Adipocyte (in vitro differentiated cells): ENCODE results near the gene PROX2.

Experiments used
- DNase-seq: peaks from one replicate; pipeline ENCODE4 v3.0.0-alpha.2; 2015; ENCODE audit warnings: low read depth
- H3K27me3 ChIP-seq: replicated peaks from 2 replicates; pipeline ENCODE4 v1.7.0; 2013; ENCODE audit warnings: mild to moderate bottlenecking, low read length, moderate library complexity; ENCODE audit not compliant: control insufficient read depth, insufficient read depth
- H3K36me3 ChIP-seq: 2 replicates; pipeline ENCODE4 v1.7.0; 2013; ENCODE audit warnings: low read length, mild to moderate bottlenecking, moderate library complexity; ENCODE audit not compliant: control insufficient read depth, insufficient read depth, severe bottlenecking
- H3K4me1 ChIP-seq: 2 replicates; pipeline ENCODE4 v1.7.0; 2013; ENCODE audit warnings: mild to moderate bottlenecking, low read length, moderate library complexity; ENCODE audit not compliant: control insufficient read depth, insufficient read depth
- H3K4me3 ChIP-seq: 2 replicates; pipeline ENCODE4 v1.7.0; 2013; ENCODE audit warnings: mild to moderate bottlenecking, low read length, moderate library complexity
- H3K9ac ChIP-seq: 2 replicates; pipeline ENCODE4 v1.7.0; 2013; ENCODE audit warnings: mild to moderate bottlenecking, low read length, moderate library complexity
- H3K9me3 ChIP-seq: 2 replicates; pipeline ENCODE4 v1.7.0; 2013; ENCODE audit warnings: mild to moderate bottlenecking, low read length, moderate library complexity; ENCODE audit not compliant: control insufficient read depth

Gene PROX2

GRCh38 chr14:74868739-74869138 is 7.2 kb downstream of the PROX2 start:
- DNase-seq = no peak
- Histone ChIP-seq H3K36me3 (no peaks in the 10 kb centered on the region), H3K9me3 (no peaks in the 10 kb centered on the region), H3K27me3 (no peaks in the 10 kb centered on the region), H3K4me1 (peaks cover 4% of the 10 kb centered on the region), H3K4me3 (no peak overlapping the region), H3K9ac (no peak overlapping the region)

DNA sequence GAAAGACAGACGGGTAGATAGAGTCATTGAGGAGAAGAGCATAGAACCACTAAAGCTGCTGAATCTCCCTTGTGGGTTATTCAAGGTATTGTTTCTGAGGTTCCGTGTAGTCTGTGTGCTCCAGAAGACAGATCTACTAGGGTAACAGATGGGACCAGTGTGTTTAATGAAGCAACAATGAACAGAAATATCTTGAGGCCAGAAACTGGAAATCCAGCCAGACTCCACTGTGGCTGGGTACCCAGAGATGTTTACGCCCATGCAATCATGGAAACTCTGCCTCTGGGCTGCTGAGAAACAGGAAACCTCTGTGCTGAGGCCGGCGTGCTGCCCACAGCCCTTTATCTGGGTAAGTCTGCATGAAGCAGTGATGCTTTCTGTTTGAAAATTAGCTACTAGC is 8.3 kb downstream of the PROX2 start:
- H3K4me3 ChIP-seq = no peak overlapping the region
- no peaks in the 10 kb centered on the region for H3K9me3 ChIP-seq

DNA sequence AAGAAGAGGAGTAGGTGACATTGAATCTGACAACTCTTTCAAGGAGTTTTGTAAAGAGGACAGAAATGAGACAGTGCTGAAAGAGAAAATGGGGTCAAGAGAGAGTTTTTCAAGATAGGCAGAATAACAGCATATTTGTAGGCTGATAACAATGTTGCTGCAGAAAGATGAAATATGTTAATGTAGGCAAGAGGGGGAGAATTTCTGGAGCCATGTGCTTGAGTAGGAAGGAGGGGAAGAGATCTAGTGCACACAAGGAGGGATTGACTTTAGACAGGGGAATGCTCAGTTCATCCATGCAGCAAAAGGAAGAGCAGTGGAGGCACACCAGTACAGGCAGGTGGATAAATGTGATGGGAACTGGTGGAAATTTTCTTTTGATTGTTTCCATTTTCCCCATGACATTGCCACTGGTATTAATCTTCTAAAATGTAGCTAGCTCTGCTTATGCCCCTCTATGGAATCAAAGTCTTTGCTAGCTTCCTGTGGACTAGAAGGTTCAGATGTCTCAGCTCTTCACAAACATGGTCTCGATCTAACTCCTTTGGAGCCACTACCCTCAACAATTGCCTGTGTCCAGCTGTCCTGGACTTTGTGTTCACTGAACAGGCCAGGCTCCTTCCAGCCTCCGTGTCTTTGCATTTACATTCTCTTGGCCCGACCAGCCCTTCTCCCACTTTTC is 9.1 kb downstream of the PROX2 start:
- no peak for DNase-seq
- Histone ChIP-seq H3K27me3 (no peaks in the 10 kb centered on the region), H3K9me3 (no peaks in the 10 kb centered on the region)

More for the DNA sequence above, 8.3 kb downstream of the PROX2 start:
- Histone ChIP-seq H3K4me1 (peaks cover 4% of the 10 kb centered on the region), H3K27me3 (no peaks in the 10 kb centered on the region), H3K36me3 (no peaks in the 10 kb centered on the region), H3K9ac (no peak overlapping the region)
- peak; percentile 82 for DNase-seq

GRCh38 chr14:74865156-74865555 is 10.8 kb downstream of the PROX2 start:
- no peak for DNase-seq
- Histone ChIP-seq H3K4me3 (no peak overlapping the region), H3K9ac (no peak overlapping the region), H3K9me3 (no peaks in the 10 kb centered on the region), H3K27me3 (no peaks in the 10 kb centered on the region), H3K36me3 (no peaks in the 10 kb centered on the region), H3K4me1 (peaks cover 11% of the 10 kb centered on the region)

More for the DNA sequence above, 9.1 kb downstream of the PROX2 start:
- H3K4me3 ChIP-seq = no peak overlapping the region
- no peak overlapping the region for H3K9ac ChIP-seq
- no peaks in the 10 kb centered on the region for H3K36me3 ChIP-seq
- H3K4me1 ChIP-seq = peaks cover 4% of the 10 kb centered on the region

- Histone ChIP-seq H3K27me3 (no peaks in the 10 kb centered on the region), H3K36me3 (no peaks in the 10 kb centered on the region), H3K9me3 (no peaks in the 10 kb centered on the region), H3K9ac (no peak overlapping the region), H3K4me3 (no peak overlapping the region), H3K4me1 (peaks cover 15% of the 10 kb centered on the region)
- no peak for DNase-seq
Observed at GRCh38 chr14:74864198-74864597, 11.7 kb downstream of the PROX2 start.

DNA sequence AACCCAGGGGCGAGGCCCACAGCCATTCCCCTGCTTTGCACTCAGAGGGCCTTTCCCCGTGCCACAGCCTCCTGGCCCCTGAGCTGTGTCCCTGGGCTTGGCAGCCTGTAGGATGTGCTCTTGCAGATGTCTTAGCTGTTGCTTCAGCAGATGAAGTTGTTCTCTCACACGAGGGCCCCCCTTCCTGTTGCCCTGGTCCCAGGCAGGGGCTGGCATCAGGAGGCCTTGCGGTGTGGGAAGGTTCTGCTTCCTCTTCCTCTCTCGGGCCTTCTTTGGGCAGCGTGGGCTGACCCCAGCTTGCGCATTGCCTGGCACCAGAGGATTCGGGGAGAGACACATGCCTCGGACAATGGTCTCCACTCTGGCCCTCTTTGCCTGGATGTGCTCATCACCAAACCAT is 12.7 kb downstream of the PROX2 start:
- H3K9ac ChIP-seq = no peak overlapping the region
- no peaks in the 10 kb centered on the region for H3K9me3 ChIP-seq
- DNase-seq = no peak
- no peak overlapping the region for H3K4me3 ChIP-seq
- no peaks in the 10 kb centered on the region for H3K36me3 ChIP-seq
- H3K4me1 ChIP-seq = peaks cover 16% of the 10 kb centered on the region
- no peaks in the 10 kb centered on the region for H3K27me3 ChIP-seq

DNA sequence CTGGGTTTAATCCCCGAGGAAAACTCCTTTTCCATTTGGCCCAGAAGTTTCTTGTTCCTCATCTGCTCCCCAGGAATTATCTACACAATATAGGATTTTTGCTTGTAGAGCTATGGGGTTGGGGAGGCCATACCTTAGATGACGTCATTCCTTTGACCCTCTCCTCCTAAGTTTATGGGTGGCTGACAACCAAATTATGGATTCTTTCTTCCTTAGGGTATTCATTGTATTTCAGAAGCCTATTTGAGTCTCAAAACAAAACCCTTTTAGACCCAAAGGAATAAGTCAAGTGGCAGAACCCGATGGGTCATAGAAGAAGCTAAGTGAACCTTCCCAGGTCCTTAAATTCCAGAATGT is 14.2 kb downstream of the PROX2 start:
- Histone ChIP-seq H3K36me3 (no peaks in the 10 kb centered on the region), H3K4me3 (no peak overlapping the region), H3K27me3 (no peaks in the 10 kb centered on the region), H3K9ac (no peak overlapping the region), H3K4me1 (peaks cover 25% of the 10 kb centered on the region), H3K9me3 (no peaks in the 10 kb centered on the region)
- DNase-seq = no peak

DNA sequence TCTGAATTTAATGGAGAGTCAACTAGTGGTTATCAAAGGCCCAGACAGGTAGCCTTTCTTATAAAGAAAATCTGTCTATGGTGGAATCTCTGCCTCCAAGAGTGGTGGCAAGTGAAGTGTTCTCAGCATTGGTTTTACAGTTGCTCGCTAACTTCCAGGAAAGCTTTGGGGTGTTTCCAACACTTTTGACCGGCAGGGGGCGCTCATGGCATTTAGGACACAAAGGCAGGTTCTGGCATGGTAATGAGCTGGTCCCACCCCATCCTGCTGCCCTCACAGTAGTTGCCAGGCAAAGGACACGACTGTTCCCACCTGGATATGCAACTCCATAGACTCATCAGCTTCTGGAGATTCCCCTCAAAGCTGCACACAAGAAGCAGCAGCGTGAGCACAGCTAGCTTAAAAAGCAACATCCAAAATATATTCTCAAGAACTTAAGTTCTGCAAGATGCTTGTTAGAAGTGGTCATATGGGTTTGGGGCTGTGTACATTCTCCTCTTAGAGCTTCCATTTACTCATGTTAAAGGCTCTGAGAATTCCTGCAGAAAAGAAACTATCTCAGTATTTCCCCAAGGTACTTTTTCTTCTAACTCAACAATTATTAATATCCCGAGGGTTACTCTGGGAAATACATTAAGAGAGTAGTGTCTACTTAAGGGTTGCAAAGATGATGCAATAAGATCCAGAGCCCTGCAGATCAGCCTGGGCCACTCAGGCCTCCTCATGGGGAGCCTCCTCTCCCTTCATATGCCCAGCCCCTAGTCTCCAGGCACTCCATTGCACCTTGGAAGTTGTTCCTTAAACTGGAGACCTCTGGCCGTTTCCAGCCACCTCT is 14.8 kb downstream of the PROX2 start:
- Histone ChIP-seq H3K9ac (peak overlapping the region; percentile 41), H3K36me3 (no peaks in the 10 kb centered on the region), H3K4me1 (peaks cover 31% of the 10 kb centered on the region), H3K27me3 (no peaks in the 10 kb centered on the region), H3K4me3 (no peak overlapping the region), H3K9me3 (no peaks in the 10 kb centered on the region)
- DNase-seq = peak; percentile 96

- Histone ChIP-seq H3K9me3 (no peaks in the 10 kb centered on the region), H3K27me3 (no peaks in the 10 kb centered on the region), H3K4me1 (peaks cover 43% of the 10 kb centered on the region), H3K9ac (peak overlapping the region; percentile 41), H3K36me3 (no peaks in the 10 kb centered on the region), H3K4me3 (no peak overlapping the region)
- DNase-seq = no peak
Observed at GRCh38 chr14:74859757-74860552, 16.0 kb downstream of the PROX2 start.

- no peak overlapping the region for H3K4me3 ChIP-seq
Observed at GRCh38 chr14:74858022-74858421, 17.9 kb downstream of the PROX2 start.

GRCh38 chr14:74856366-74856765 is 19.6 kb downstream of the PROX2 start:
- Histone ChIP-seq H3K4me3 (no peak overlapping the region), H3K9me3 (no peaks in the 10 kb centered on the region), H3K4me1 (peaks cover 75% of the 10 kb centered on the region), H3K36me3 (no peaks in the 10 kb centered on the region), H3K9ac (no peak overlapping the region), H3K27me3 (no peaks in the 10 kb centered on the region)
- DNase-seq = no peak

More at GRCh38 chr14:74858022-74858421, 17.9 kb downstream of the PROX2 start:
- peak; percentile 72 for DNase-seq
- H3K4me1 ChIP-seq = peaks cover 62% of the 10 kb centered on the region
- H3K36me3 ChIP-seq = no peaks in the 10 kb centered on the region
- H3K27me3 ChIP-seq = no peaks in the 10 kb centered on the region
- H3K9ac ChIP-seq = no peak overlapping the region
- H3K9me3 ChIP-seq = no peaks in the 10 kb centered on the region
